GM19395 (cell line): ENCODE results near the gene PRLR.
"Not testable (repeated sequence)": the region's sequence is repeated elsewhere in the genome, so short reads cannot be mapped to it uniquely, and the experiment has no call there.

Experiments
- ATAC-seq: cut with Tn5 transposase; IDR thresholded peaks from one replicate; pipeline ENCODE4 v1.9.1; 2021; ENCODE audit warnings: mild to moderate bottlenecking, moderate library complexity; ENCODE audit not compliant: unreplicated experiment

PRLR gene

GRCh38 chr5:35230038-35230611 is at the start of gene PRLR:
TSS of gene PRLR (minus strand) at chr5:35230487. CDS start at chr5:35089620, 140,867 bp downstream.
- peak; percentile 33 for ATAC-seq

- ATAC-seq: no peak
Observed at GRCh38 chr5:35274839-35275509, 44.7 kb upstream of the PRLR start.

GRCh38 chr5:35269006-35269405 is 38.7 kb upstream of the PRLR start:
- no peak for ATAC-seq

- no peak for ATAC-seq
Observed at GRCh38 chr5:35266276-35266675, 36.0 kb upstream of the PRLR start.

GRCh38 chr5:35264509-35264908 is 34.2 kb upstream of the PRLR start:
- ATAC-seq: no peak

GRCh38 chr5:35263266-35263877 is 33.1 kb upstream of the PRLR start:
- no peak for ATAC-seq

- no peak for ATAC-seq
Observed at GRCh38 chr5:35253582-35253981, 23.3 kb upstream of the PRLR start.

- ATAC-seq: no peak
Observed at GRCh38 chr5:35252963-35253362, 22.7 kb upstream of the PRLR start.

GRCh38 chr5:35248843-35249780 is 18.8 kb upstream of the PRLR start:
- no peak for ATAC-seq

- ATAC-seq: no peak
Observed at GRCh38 chr5:35247648-35248034, 17.4 kb upstream of the PRLR start.

GRCh38 chr5:35246900-35247647 is 16.8 kb upstream of the PRLR start:
- no peak for ATAC-seq

- ATAC-seq: no peak
Observed at GRCh38 chr5:35246411-35246810, 16.1 kb upstream of the PRLR start.

- ATAC-seq: not testable (repeated sequence)
Observed at GRCh38 chr5:35245371-35245770, 15.1 kb upstream of the PRLR start.

GRCh38 chr5:35244171-35244570 is 13.9 kb upstream of the PRLR start:
- no peak for ATAC-seq

GRCh38 chr5:35242702-35243258 is 12.5 kb upstream of the PRLR start:
- no peak for ATAC-seq

- ATAC-seq: no peak
Observed at GRCh38 chr5:35240892-35241291, 10.6 kb upstream of the PRLR start.

- ATAC-seq: no peak
Observed at GRCh38 chr5:35239911-35240610, 9.8 kb upstream of the PRLR start.

- no peak for ATAC-seq
Observed at GRCh38 chr5:35239476-35239875, 9.2 kb upstream of the PRLR start.

GRCh38 chr5:35237580-35238376 is 7.5 kb upstream of the PRLR start:
- ATAC-seq: peak; percentile 86
